Uterus (tissue), 4 donors: ENCODE data around the gene MKI67. TPM values are rescaled to one million over a fixed set of nuclear protein-coding genes. Genes with fewer than 3 reads are reported as not detected.

Experiments
- DNase-seq, 2 donors: peaks; one replicate each; pipeline ENCODE4 v3.0.0-alpha.2; 2019 to 2020
- H3K27ac ChIP-seq, 2 donors: fragments of 200-600 bp; sonication (generic); 1 replicate in 1 of 2; 2 replicates in 1 of 2; pipeline ENCODE4 v1.5.1; 2016 to 2018
- H3K27me3 ChIP-seq, 2 donors: fragments of 200-600 bp; sonication (generic); one replicate each; pipeline ENCODE4 v1.5.1; 2018 to 2019; ENCODE audit warnings: control low read depth in 1 of 2
- H3K36me3 ChIP-seq, 2 donors: fragments of 200-600 bp; sonication (generic); one replicate each; pipeline ENCODE4 v1.5.1; 2019; ENCODE audit warnings: control low read depth in 1 of 2
- H3K4me1 ChIP-seq, 2 donors: fragments of 200-600 bp; sonication (generic); one replicate each; pipeline ENCODE4 v1.5.1; 2018 to 2019; ENCODE audit warnings: control low read depth in 1 of 2
- H3K4me3 ChIP-seq, 2 donors: fragments of 200-600 bp; sonication (generic); 1 replicate in 1 of 2; 2 replicates in 1 of 2; pipeline ENCODE4 v1.5.1; 2018 to 2019; ENCODE audit warnings: mild to moderate bottlenecking in 1 of 2
- H3K9me3 ChIP-seq, 2 donors: fragments of 200-600 bp; sonication (generic); one replicate each; pipeline ENCODE4 v1.5.1; 2019; ENCODE audit warnings: control low read depth in 1 of 2
- CTCF ChIP-seq, 4 experiments: fragments of 200-600 bp in 2 of 4; fragments of 450-650 bp in 2 of 4; sonication (generic) in 2 of 4; IDR thresholded peaks; one replicate each; pipeline ENCODE4 v1.5.1; 2016 to 2019; ENCODE audit warnings: antibody characterized with exemption in 4 of 4, mild to moderate bottlenecking in 2 of 4, moderate library complexity in 1 of 4
- POLR2A ChIP-seq, 2 donors: fragments of 450-650 bp; IDR thresholded peaks; one replicate each; pipeline ENCODE4 v1.6.1; 2016; ENCODE audit warnings: antibody characterized with exemption in 2 of 2, mild to moderate bottlenecking in 1 of 2, moderate library complexity in 1 of 2
- intact Hi-C: fragments of 100-400 bp; cut with DNase I; formaldehyde crosslinking; loops from one replicate; pipeline ENCODE4 v1.15.1; 2023; ENCODE audit warnings: low total_unique reads
- total RNA-seq, 4 donors: library from RNA; depleted of rRNA in 3 of 4; stranded (reverse); fragments of >200 nt in 3 of 4; gene quantifications; one replicate each; pipeline versions ENCODE4 v1.1.0 to v1.2.4, GENCODE V29; 2014 to 2023
- donor health status: DM: yes; HTN: yes; CAD: no.

MKI67 gene
- total RNA-seq, 4 donors from 2014 or later = under 0.01 to 16.9 (median 0.56) TPM

- H3K4me1 ChIP-seq = no peaks in the 10 kb centered on the region
- H3K36me3 ChIP-seq = no peaks in the 10 kb centered on the region
- intact Hi-C loops = no loop called here
- TF ChIP-seq POLR2A (IDR thresholded peaks at IDR 0.05) (no peak), CTCF (IDR thresholded peaks at IDR 0.05) (no peak)
- no peaks in the 10 kb centered on the region for H3K27me3 ChIP-seq
- no peak overlapping the region for H3K4me3 ChIP-seq
- H3K27ac ChIP-seq = no peak overlapping the region
- no peak for DNase-seq
- H3K9me3 ChIP-seq = no peaks in the 10 kb centered on the region
Measured at GRCh38 chr10:128103229-128103714, 23.0 kb downstream of the MKI67 start.

GRCh38 chr10:128102480-128103228 is 23.6 kb downstream of the MKI67 start:
- intact Hi-C loops = no loop called here
- H3K4me3 ChIP-seq = no peak overlapping the region

GRCh38 chr10:128101901-128102300 is 24.3 kb downstream of the MKI67 start:
- no peak overlapping the region for H3K4me3 ChIP-seq
- H3K9me3 ChIP-seq = no peaks in the 10 kb centered on the region
- H3K4me1 ChIP-seq = no peaks in the 10 kb centered on the region
- H3K27ac ChIP-seq = no peak overlapping the region
- H3K36me3 ChIP-seq = no peaks in the 10 kb centered on the region
- H3K27me3 ChIP-seq = no peaks in the 10 kb centered on the region
- no peak for DNase-seq
- no peak for TF ChIP-seq CTCF (IDR thresholded peaks at IDR 0.05)
- no peak for TF ChIP-seq POLR2A (IDR thresholded peaks at IDR 0.05)
- intact Hi-C loops = no loop called here

More at GRCh38 chr10:128102480-128103228, 23.6 kb downstream of the MKI67 start:
- Histone ChIP-seq H3K4me1 (no peaks in the 10 kb centered on the region), H3K9me3 (no peaks in the 10 kb centered on the region), H3K27ac (no peak overlapping the region), H3K36me3 (no peaks in the 10 kb centered on the region), H3K27me3 (no peaks in the 10 kb centered on the region)
- no peak for DNase-seq
- no peak for TF ChIP-seq CTCF (IDR thresholded peaks at IDR 0.05)
- no peak for TF ChIP-seq POLR2A (IDR thresholded peaks at IDR 0.05)

- no peaks in the 10 kb centered on the region for H3K9me3 ChIP-seq
- intact Hi-C loops = no loop called here
- no peak overlapping the region for H3K4me3 ChIP-seq
- H3K27ac ChIP-seq = no peak overlapping the region
- no peak for DNase-seq
- no peaks in the 10 kb centered on the region for H3K4me1 ChIP-seq
- TF ChIP-seq CTCF (IDR thresholded peaks at IDR 0.05) (no peak), POLR2A (IDR thresholded peaks at IDR 0.05) (no peak)
- no peaks in the 10 kb centered on the region for H3K27me3 ChIP-seq
- H3K36me3 ChIP-seq = no peaks in the 10 kb centered on the region
Measured at GRCh38 chr10:128099901-128100300, 26.3 kb downstream of the MKI67 start.

GRCh38 chr10:128098631-128099030 is 27.6 kb downstream of the MKI67 start:
- no peaks in the 10 kb centered on the region for H3K27me3 ChIP-seq
- no peaks in the 10 kb centered on the region for H3K4me1 ChIP-seq
- intact Hi-C loops = no loop called here
- no peak for TF ChIP-seq POLR2A (IDR thresholded peaks at IDR 0.05)
- no peak for TF ChIP-seq CTCF (IDR thresholded peaks at IDR 0.05)
- DNase-seq = no peak
- no peaks in the 10 kb centered on the region for H3K36me3 ChIP-seq
- no peaks in the 10 kb centered on the region for H3K9me3 ChIP-seq
- H3K27ac ChIP-seq = no peak overlapping the region
- no peak overlapping the region for H3K4me3 ChIP-seq
